ENCODE measurements around the gene ATP6V0B.

DNA sequence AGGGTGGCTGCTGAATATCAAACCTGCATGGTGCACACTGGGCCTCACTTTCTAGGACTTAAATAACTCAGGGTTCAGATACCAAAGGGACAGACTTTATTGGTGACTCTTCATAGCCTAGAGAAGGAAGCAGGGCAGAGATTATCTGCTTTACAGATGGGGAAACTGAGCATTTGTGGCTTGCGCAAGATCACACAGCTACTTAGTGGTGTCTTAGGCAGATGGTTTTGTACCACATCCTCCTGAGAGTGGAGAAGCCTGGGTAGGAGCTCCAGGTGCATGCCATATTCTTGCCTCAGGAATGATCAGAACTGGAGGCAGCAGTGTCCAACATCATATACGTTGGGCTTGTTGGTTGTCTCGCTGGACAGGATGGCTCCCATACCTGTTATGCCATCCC, 11.8 kb upstream of the ATP6V0B start:
- no peak for TF ChIP-seq FOXA1 (IDR thresholded peaks at IDR 0.05)
- TF ChIP-seq SUZ12 (IDR thresholded peaks at IDR 0.05): no peak
- no peak for TF ChIP-seq NFRKB (IDR thresholded peaks at IDR 0.05)
- TF ChIP-seq ARNT (IDR thresholded peaks at IDR 0.05): no peak
- TF ChIP-seq TARDBP (IDR thresholded peaks at IDR 0.05): no peak
- TF ChIP-seq FOXK2 (IDR thresholded peaks at IDR 0.05): no peak
- TF ChIP-seq SP1 (IDR thresholded peaks at IDR 0.05): no peak
- TF ChIP-seq PKNOX1 (IDR thresholded peaks at IDR 0.05): no peak
- TF ChIP-seq BHLHE40 (IDR thresholded peaks at IDR 0.05; ENCODE audit: borderline replicate concordance): no peak
